CD4-positive, alpha-beta T cell treated with Interleukin-17A for 1 hour (primary cell): ENCODE results near the gene DDX25.
"Not testable (repeated sequence)": the region's sequence is repeated elsewhere in the genome, so short reads cannot be mapped to it uniquely, and the experiment has no call there.

ENCODE experiments used
- DNase-seq: peaks from one replicate; pipeline ENCODE4 v3.0.0-alpha.2; 2020

Gene DDX25

GRCh38 chr11:125903711-125904659, at the start of gene DDX25:
Gene DDX25 (plus strand): TSS chr11:125904508. CDS start chr11:125904518, 10 bp downstream.
- DNase-seq: peak; percentile 28

- not testable (repeated sequence) for DNase-seq
Measured at GRCh38 chr11:125857670-125858069, 46.6 kb upstream of the DDX25 start.

- not testable (repeated sequence) for DNase-seq
Measured at GRCh38 chr11:125862786-125863185, 41.5 kb upstream of the DDX25 start.

- DNase-seq: not testable (repeated sequence)
Measured at GRCh38 chr11:125865354-125865753, 39.0 kb upstream of the DDX25 start.

GRCh38 chr11:125869521-125869920, 34.8 kb upstream of the DDX25 start:
- no peak for DNase-seq

- peak; percentile 28 for DNase-seq
Measured at GRCh38 chr11:125871391-125872137, 32.7 kb upstream of the DDX25 start.

GRCh38 chr11:125872138-125872491, 32.2 kb upstream of the DDX25 start:
- DNase-seq: no peak

- no peak for DNase-seq
Measured at GRCh38 chr11:125873881-125874555, 30.3 kb upstream of the DDX25 start.

- peak; percentile 57 for DNase-seq
Measured at GRCh38 chr11:125874556-125875124, 29.7 kb upstream of the DDX25 start.

GRCh38 chr11:125881291-125881690, 23.0 kb upstream of the DDX25 start:
- no peak for DNase-seq

GRCh38 chr11:125883375-125883774, 20.9 kb upstream of the DDX25 start:
- DNase-seq: no peak

- DNase-seq: no peak
Measured at GRCh38 chr11:125886997-125887372, 17.3 kb upstream of the DDX25 start.

- DNase-seq: peak; percentile 96
Measured at GRCh38 chr11:125887373-125888324, 16.7 kb upstream of the DDX25 start, which contains the start of gene HYLS1. Gene HYLS1 (plus strand): TSS chr11:125887668. CDS start chr11:125899369, 11,701 bp downstream.

GRCh38 chr11:125890447-125891100, 13.7 kb upstream of the DDX25 start:
- no peak for DNase-seq

- no peak for DNase-seq
Measured at GRCh38 chr11:125892071-125892470, 12.2 kb upstream of the DDX25 start.

- no peak for DNase-seq
Measured at GRCh38 chr11:125892994-125893393, 11.3 kb upstream of the DDX25 start.

GRCh38 chr11:125901872-125902271, 2.4 kb upstream of the DDX25 start:
- DNase-seq: no peak

- no peak for DNase-seq
Measured at GRCh38 chr11:125902277-125902926, 1.9 kb upstream of the DDX25 start.

- peak; percentile 89 for DNase-seq
Measured at GRCh38 chr11:125902927-125903710, 1.2 kb upstream of the DDX25 start, which contains the start of gene PUS3. Gene PUS3 (minus strand): TSS chr11:125903206. CDS start chr11:125896284, 6,922 bp downstream.

- no peak for DNase-seq
Measured at GRCh38 chr11:125904678-125905077, 370 bp downstream of the DDX25 start.
